Neural cell (in vitro differentiated cells): ENCODE data around the gene SEL1L3. TPM values are rescaled to one million over a fixed set of nuclear protein-coding genes. Genes with fewer than 3 reads are reported as not detected.

Source experiments
- H2AFZ ChIP-seq: fragments of 200-600, 300-800 bp; sonication (generic), shearing (Covaris generic); 2 replicates; pipeline ENCODE4 v1.6.0; 2014; ENCODE audit warnings: low read depth, mild to moderate bottlenecking, antibody characterized with exemption, low read length, moderate library complexity
- H3F3A ChIP-seq: fragments of 200-600 bp; shearing (Covaris generic); 2 replicates; pipeline ENCODE4 v1.6.1; 2016; ENCODE audit warnings: mild to moderate bottlenecking, moderate library complexity, mixed read lengths, antibody characterized with exemption, low read length; ENCODE audit not compliant: insufficient read depth, poor library complexity, severe bottlenecking
- H3K27ac ChIP-seq: fragments of 200-600, 300-800 bp; sonication (generic), shearing (Covaris generic); 2 replicates; pipeline ENCODE4 v1.5.1; 2014; ENCODE audit warnings: mild to moderate bottlenecking, low read length, moderate library complexity
- H3K27me3 ChIP-seq: fragments of 300-800, 200-600 bp; sonication (generic), shearing (Covaris generic); 2 replicates; pipeline ENCODE4 v1.6.0; 2014; ENCODE audit warnings: mild to moderate bottlenecking, low read depth, low read length, moderate library complexity; ENCODE audit not compliant: insufficient read depth
- H3K36me3 ChIP-seq: fragments of 300-800, 200-600 bp; sonication (generic), shearing (Covaris generic); 2 replicates; pipeline ENCODE4 v1.5.1; 2014; ENCODE audit warnings: mild to moderate bottlenecking, antibody characterized with exemption, low read length, moderate library complexity; ENCODE audit not compliant: insufficient read depth
- H3K4me2 ChIP-seq: fragments of 300-800, 200-600 bp; sonication (generic), shearing (Covaris generic); 2 replicates; pipeline ENCODE4 v1.6.0; 2014; ENCODE audit warnings: mild to moderate bottlenecking, low read length
- H3K4me3 ChIP-seq: fragments of 300-800, 200-600 bp; sonication (generic), shearing (Covaris generic); 2 replicates; pipeline ENCODE4 v1.5.1; 2014; ENCODE audit warnings: mild to moderate bottlenecking, low read length, moderate library complexity
- H3K79me2 ChIP-seq: fragments of 200-600 bp; shearing (Covaris generic); replicated peaks from 2 replicates; pipeline ENCODE4 v1.6.0; 2014; ENCODE audit warnings: mild to moderate bottlenecking, low read length, moderate library complexity; ENCODE audit not compliant: insufficient read depth
- H3K9ac ChIP-seq: fragments of 300-800, 200-600 bp; sonication (generic), shearing (Covaris generic); 2 replicates; pipeline ENCODE4 v1.6.1; 2016; ENCODE audit warnings: mild to moderate bottlenecking, low read length, mixed read lengths
- H3K9me2 ChIP-seq: fragments of 200-600 bp; shearing (Covaris generic); 2 replicates; pipeline ENCODE4 v1.6.1; 2016; ENCODE audit warnings: mild to moderate bottlenecking, low read length, mixed read lengths; ENCODE audit not compliant: insufficient read depth
- H3K9me3 ChIP-seq: fragments of 200-600, 300-800 bp; sonication (generic), shearing (Covaris generic); 2 replicates; pipeline ENCODE4 v1.6.1; 2016; ENCODE audit warnings: mild to moderate bottlenecking, mixed run types, low read length, moderate library complexity, mixed read lengths
- H4K20me1 ChIP-seq: fragments of 200-600 bp; shearing (Covaris generic); 2 replicates; pipeline ENCODE4 v1.6.1; 2016; ENCODE audit warnings: mild to moderate bottlenecking, mixed run types; ENCODE audit not compliant: insufficient read depth
- CTCF ChIP-seq: fragments of 450-650 bp; IDR thresholded peaks from 2 replicates; pipeline ENCODE4 v1.5.1; 2014; ENCODE audit warnings: antibody characterized with exemption, mild to moderate bottlenecking, moderate library complexity; ENCODE audit not compliant: poor library complexity, severe bottlenecking
- EP300 ChIP-seq: fragments of 450-650 bp; conservative IDR thresholded peaks from 2 replicates; pipeline ENCODE4 v1.6.1; 2014; ENCODE audit warnings: antibody characterized with exemption, mild to moderate bottlenecking, moderate library complexity; ENCODE audit not compliant: poor library complexity, severe bottlenecking
- EZH2 ChIP-seq: fragments of 200-600, 300-800 bp; shearing (Covaris generic), sonication (generic); IDR thresholded peaks from 2 replicates; pipeline ENCODE4 v1.6.1; 2014; ENCODE audit warnings: antibody characterized with exemption, low read length, borderline replicate concordance, mild to moderate bottlenecking; ENCODE audit not compliant: insufficient read depth, poor library complexity, severe bottlenecking
- MXI1 ChIP-seq: fragments of 450-650 bp; conservative IDR thresholded peaks from 2 replicates; pipeline ENCODE4 v1.6.1; 2014; ENCODE audit warnings: antibody characterized with exemption, mild to moderate bottlenecking; ENCODE audit not compliant: poor library complexity, severe bottlenecking
- POLR2AphosphoS5 ChIP-seq: IDR thresholded peaks from 2 replicates; pipeline ENCODE4 v1.6.1; 2012
- RAD21 ChIP-seq: fragments of 450-650 bp; conservative IDR thresholded peaks from 2 replicates; pipeline ENCODE4 v1.6.1; 2014; ENCODE audit warnings: antibody characterized with exemption, mild to moderate bottlenecking, moderate library complexity
- REST ChIP-seq: IDR thresholded peaks from 2 replicates; pipeline ENCODE4 v1.6.1; 2012; ENCODE audit warnings: borderline replicate concordance
- SMC3 ChIP-seq: fragments of 450-650 bp; conservative IDR thresholded peaks from 2 replicates; pipeline ENCODE4 v1.6.1; 2014; ENCODE audit warnings: antibody characterized with exemption, mild to moderate bottlenecking, moderate library complexity; ENCODE audit not compliant: poor library complexity
- TAF1 ChIP-seq: IDR thresholded peaks from 2 replicates; pipeline ENCODE4 v1.6.1; 2012; ENCODE audit warnings: low read depth
- polyA plus RNA-seq: library from polyadenylated mRNA; depleted of rRNA; stranded (reverse); fragments of >200 nt; gene quantifications from 2 replicates; pipeline ENCODE4 v1.2.3, GENCODE V29; 2014

Gene SEL1L3
- polyA plus RNA-seq, 1 donor from 2014 or later = 2.0 TPM

GRCh38 chr4:25728886-25729285 lies 133.9 kb downstream of the SEL1L3 start:
- Histone ChIP-seq H2AFZ (no peak overlapping the region), H4K20me1 (no peaks in the 10 kb centered on the region), H3K4me3 (no peak overlapping the region), H3K27me3 (no peaks in the 10 kb centered on the region), H3F3A (no peaks in the 10 kb centered on the region), H3K27ac (no peak overlapping the region), H3K9me3 (no peaks in the 10 kb centered on the region), H3K9me2 (no peaks in the 10 kb centered on the region), H3K79me2 (no peaks in the 10 kb centered on the region), H3K9ac (no peak overlapping the region), H3K4me2 (no peak overlapping the region), H3K36me3 (no peaks in the 10 kb centered on the region)
- TF ChIP-seq EP300 (no peak), CTCF (no peak), POLR2AphosphoS5 (no peak), SMC3 (no peak), RAD21 (no peak), REST (no peak), EZH2 (no peak), MXI1 (no peak), TAF1 (no peak)

GRCh38 chr4:25727711-25728493 lies 134.9 kb downstream of the SEL1L3 start:
- Histone ChIP-seq H3K9me2 (no peaks in the 10 kb centered on the region), H3K4me2 (no peak overlapping the region), H3K27ac (no peak overlapping the region), H3K4me3 (no peak overlapping the region), H3F3A (no peaks in the 10 kb centered on the region), H4K20me1 (no peaks in the 10 kb centered on the region), H2AFZ (no peak overlapping the region), H3K9me3 (no peaks in the 10 kb centered on the region), H3K79me2 (no peaks in the 10 kb centered on the region), H3K36me3 (no peaks in the 10 kb centered on the region), H3K27me3 (no peaks in the 10 kb centered on the region), H3K9ac (no peak overlapping the region)
- TF ChIP-seq EP300 (no peak), SMC3 (no peak), RAD21 (no peak), POLR2AphosphoS5 (no peak), EZH2 (no peak), CTCF (no peak), MXI1 (no peak), TAF1 (no peak), REST (no peak)
